ENCODE measurements around the gene LCE2A.
"Not testable (repeated sequence)": the region's sequence is repeated elsewhere in the genome, so short reads cannot be mapped to it uniquely, and the experiment has no call there.

The LCE2A gene, protein sequence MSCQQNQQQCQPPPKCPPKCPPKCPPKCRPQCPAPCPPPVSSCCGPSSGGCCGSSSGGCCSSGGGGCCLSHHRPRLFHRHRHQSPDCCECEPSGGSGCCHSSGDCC

DNA sequence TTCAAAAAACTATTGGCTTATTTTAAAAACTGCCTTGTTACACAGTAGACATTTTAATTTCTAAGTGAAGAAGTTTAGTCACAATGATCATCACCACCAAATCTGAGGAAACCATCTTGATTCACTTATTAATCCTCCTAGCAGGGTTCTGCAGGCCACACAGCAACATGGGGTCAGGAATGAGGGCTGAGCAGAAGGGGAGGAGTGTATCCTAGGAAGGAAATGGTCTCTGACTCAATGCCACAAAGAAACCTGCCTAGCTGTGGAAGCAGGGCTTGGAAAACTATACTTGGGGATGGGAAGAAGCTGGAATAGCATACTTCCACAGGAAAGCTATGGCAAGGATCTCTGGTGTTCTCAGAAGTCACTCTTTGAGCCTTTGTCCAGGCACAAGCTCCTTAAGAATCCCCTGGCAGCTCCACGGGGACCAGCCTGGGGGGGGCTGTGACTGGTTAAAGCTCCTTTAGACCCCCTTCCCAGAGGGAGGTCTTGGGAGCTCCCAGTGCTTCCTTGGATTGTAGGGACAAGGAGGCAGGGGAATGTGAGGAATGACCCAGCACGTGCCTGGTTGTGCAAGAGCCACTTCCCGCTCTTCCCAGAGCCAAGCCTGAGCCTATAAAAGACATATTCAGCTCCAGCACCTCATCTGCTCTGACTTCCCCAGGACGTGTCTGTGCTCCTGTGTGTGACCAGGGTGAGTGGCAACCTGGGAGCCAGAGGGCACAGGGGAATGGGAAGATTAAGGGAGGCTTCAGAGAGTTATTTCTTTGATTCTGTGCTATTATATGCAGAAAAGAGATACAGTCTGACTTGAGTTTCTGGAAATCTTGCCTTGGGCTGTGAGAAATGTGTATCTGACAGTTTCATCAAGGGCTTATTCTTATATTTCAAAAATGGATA, at the start of gene LCE2A:
Gene LCE2A (plus strand): TSS at position 645 of the 900 bp plus-strand sequence. CDS start 557 bp downstream, outside the sequence.
- H2AFZ ChIP-seq (ENCODE audit: low read depth, low read length), result no peak within 1 kb of the TSS
- no peaks in the 10 kb centered on the region for H3K9me3 ChIP-seq (ENCODE audit: low read length)
- H3K27me3 ChIP-seq (ENCODE audit: insufficient read depth, low read length), result no peaks in the 10 kb centered on the region
- H3K4me3 ChIP-seq (ENCODE audit: low read length), result no peak within 1 kb of the TSS
- H3K4me1 ChIP-seq (ENCODE audit: insufficient read depth, low read length), result no peaks in the 10 kb centered on the region
- H3K36me3 ChIP-seq (ENCODE audit: insufficient read depth, low read length), result no peaks in the 10 kb centered on the region

DNA sequence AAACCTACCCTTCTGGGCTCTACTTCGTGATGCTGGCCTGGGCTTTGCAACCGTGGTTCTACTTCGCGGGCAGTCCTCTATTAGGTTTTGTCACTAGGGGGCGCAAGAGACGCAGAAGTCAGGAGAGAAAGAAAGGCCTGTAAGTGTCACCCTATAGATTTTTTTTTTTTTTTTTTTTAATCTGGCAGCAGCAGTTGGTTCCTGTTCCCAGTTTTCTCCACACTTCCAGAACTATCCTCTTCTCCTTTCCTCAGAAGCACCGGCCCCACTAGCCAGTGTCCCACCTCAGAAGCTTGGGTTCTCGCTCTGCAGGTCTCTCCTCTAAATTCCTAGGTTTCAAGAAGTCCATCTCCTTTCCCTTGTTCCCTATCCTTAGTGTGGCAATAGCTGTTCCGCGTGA, 44.0 kb upstream of the LCE2A start:
- Histone ChIP-seq H3K4me1 (ENCODE audit: insufficient read depth, low read length) (no peaks in the 10 kb centered on the region), H3K4me3 (ENCODE audit: low read length) (no peak overlapping the region), H3K36me3 (ENCODE audit: insufficient read depth, low read length) (no peaks in the 10 kb centered on the region), H2AFZ (ENCODE audit: low read depth, low read length) (no peak overlapping the region), H3K27me3 (ENCODE audit: insufficient read depth, low read length) (no peaks in the 10 kb centered on the region), H3K9me3 (ENCODE audit: low read length) (no peaks in the 10 kb centered on the region)

DNA sequence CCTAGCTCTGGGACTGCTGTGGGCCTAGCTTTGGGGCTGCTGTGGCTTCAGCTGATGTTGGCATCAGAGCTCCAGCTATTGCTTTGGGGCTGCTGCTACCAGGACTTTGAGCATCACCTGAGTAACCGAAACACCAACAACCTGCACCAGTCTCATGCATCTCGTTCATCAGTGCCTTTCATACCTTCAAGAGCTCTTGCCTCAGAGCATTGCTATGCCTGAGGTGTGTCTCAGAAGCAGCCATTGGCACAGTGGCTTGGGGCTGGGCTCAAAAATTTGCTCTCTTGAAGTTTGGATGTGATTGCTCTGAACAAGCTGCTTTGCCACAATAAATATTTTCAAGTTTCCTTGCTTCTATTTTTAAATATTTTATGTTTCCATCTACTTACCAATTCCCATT, 41.7 kb upstream of the LCE2A start:
- Histone ChIP-seq H3K36me3 (ENCODE audit: insufficient read depth, low read length) (no peaks in the 10 kb centered on the region), H3K9me3 (ENCODE audit: low read length) (no peaks in the 10 kb centered on the region), H3K27me3 (ENCODE audit: insufficient read depth, low read length) (peaks cover 2% of the 10 kb centered on the region), H2AFZ (ENCODE audit: low read depth, low read length) (no peak overlapping the region), H3K4me1 (ENCODE audit: insufficient read depth, low read length) (no peaks in the 10 kb centered on the region), H3K4me3 (ENCODE audit: low read length) (no peak overlapping the region)

DNA sequence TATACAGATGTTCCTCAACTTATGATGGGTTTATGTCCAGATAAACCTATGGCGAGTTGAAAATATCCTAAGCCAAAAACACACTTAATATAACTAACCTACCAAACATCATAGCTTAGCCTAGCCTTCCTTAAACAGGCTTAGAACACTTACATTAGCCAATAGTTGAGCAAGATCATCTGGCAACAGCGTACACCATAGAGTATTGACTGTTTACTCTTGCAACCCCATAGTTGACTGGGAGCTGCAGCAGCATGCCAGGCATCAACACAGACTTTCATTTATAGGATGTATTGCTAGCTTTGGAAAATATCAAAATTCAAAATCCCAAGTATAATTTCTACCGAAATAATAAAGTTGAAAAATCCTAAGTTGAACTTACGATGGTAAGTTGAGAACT, 40.5 kb upstream of the LCE2A start:
- H3K27me3 ChIP-seq (ENCODE audit: insufficient read depth, low read length), result peaks cover 2% of the 10 kb centered on the region
- H2AFZ ChIP-seq (ENCODE audit: low read depth, low read length), result no peak overlapping the region
- no peaks in the 10 kb centered on the region for H3K4me1 ChIP-seq (ENCODE audit: insufficient read depth, low read length)
- H3K36me3 ChIP-seq (ENCODE audit: insufficient read depth, low read length), result no peaks in the 10 kb centered on the region
- H3K9me3 ChIP-seq (ENCODE audit: low read length), result no peaks in the 10 kb centered on the region
- H3K4me3 ChIP-seq (ENCODE audit: low read length), result no peak overlapping the region

DNA sequence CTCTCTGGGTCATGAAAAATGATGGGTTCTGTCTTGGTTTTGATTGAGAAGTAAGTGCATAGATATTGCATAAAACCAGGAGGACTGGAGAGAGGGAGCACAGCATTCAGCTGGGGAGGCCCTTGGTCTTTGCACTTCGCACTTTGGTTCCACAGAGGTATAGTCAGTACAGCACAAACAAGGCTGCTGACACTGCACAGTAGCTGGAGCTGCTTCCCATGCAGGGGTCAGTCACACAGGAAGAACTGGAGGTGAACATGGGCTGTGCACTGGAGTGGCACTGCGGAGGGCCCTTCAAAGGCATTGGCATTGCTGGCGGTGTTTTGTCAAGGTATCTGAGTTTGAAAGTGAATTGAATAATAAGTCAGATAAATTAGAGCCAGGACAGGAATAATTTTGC, 39.5 kb upstream of the LCE2A start:
- no peak overlapping the region for H2AFZ ChIP-seq (ENCODE audit: low read depth, low read length)
- no peak overlapping the region for H3K4me3 ChIP-seq (ENCODE audit: low read length)
- H3K4me1 ChIP-seq (ENCODE audit: insufficient read depth, low read length), result no peaks in the 10 kb centered on the region
- no peaks in the 10 kb centered on the region for H3K9me3 ChIP-seq (ENCODE audit: low read length)
- H3K27me3 ChIP-seq (ENCODE audit: insufficient read depth, low read length), result peaks cover 2% of the 10 kb centered on the region
- H3K36me3 ChIP-seq (ENCODE audit: insufficient read depth, low read length), result no peaks in the 10 kb centered on the region

DNA sequence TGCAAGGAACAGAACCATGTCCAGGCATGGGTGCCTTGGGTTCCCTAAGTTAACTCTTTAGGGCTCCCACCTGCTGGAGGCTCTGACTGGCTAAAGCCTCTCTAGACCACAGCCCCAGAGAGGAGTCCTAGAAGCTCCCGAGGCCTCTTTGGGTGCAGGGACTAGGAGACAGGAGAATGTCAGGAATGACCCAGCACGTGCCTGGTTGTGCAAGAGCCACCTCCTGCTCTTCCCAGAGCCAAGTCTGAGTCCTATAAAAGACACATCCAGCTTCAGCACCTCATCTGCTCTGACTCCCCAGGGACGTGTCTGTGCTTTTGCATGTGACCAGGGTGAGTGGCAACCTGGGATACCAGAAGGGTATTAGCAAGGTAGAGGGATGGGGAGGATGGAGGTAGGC, 35.0 kb upstream of the LCE2A start, which contains the start of gene LCE2D:
Gene LCE2D (plus strand): TSS at position 283 of the 400 bp plus-strand sequence. CDS start 726 bp downstream, outside the sequence.
- no peak within 1 kb of the TSS for H3K4me3 ChIP-seq (ENCODE audit: low read length)
- H3K36me3 ChIP-seq (ENCODE audit: insufficient read depth, low read length), result no peaks in the 10 kb centered on the region
- no peaks in the 10 kb centered on the region for H3K9me3 ChIP-seq (ENCODE audit: low read length)
- H3K4me1 ChIP-seq (ENCODE audit: insufficient read depth, low read length), result no peaks in the 10 kb centered on the region
- H2AFZ ChIP-seq (ENCODE audit: low read depth, low read length), result no peak within 1 kb of the TSS
- peaks cover 2% of the 10 kb centered on the region for H3K27me3 ChIP-seq (ENCODE audit: insufficient read depth, low read length)

DNA sequence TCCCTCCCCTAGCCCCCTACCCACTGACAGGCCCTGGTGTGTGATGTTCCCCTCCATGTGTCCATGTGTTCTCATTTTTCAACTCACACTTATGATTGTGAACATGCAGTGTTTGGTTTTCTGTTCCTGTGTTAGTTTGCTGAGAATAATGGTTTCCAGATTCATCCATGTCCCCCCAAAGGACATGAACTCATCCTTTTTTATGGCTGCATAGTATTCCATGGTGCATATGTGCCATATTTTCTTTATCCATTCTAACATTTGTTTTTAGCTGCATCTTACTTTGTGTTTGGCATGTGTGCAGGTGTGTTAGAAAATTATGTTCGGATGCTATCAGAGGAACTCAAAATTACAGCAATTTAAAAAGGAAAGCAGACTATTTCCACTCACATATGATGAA, 32.0 kb upstream of the LCE2A start:
- not testable (repeated sequence) for H3K4me1 ChIP-seq (ENCODE audit: insufficient read depth, low read length); H3K27me3 ChIP-seq (ENCODE audit: insufficient read depth, low read length); H2AFZ ChIP-seq (ENCODE audit: low read depth, low read length); H3K4me3 ChIP-seq (ENCODE audit: low read length); H3K9me3 ChIP-seq (ENCODE audit: low read length); H3K36me3 ChIP-seq (ENCODE audit: insufficient read depth, low read length)

DNA sequence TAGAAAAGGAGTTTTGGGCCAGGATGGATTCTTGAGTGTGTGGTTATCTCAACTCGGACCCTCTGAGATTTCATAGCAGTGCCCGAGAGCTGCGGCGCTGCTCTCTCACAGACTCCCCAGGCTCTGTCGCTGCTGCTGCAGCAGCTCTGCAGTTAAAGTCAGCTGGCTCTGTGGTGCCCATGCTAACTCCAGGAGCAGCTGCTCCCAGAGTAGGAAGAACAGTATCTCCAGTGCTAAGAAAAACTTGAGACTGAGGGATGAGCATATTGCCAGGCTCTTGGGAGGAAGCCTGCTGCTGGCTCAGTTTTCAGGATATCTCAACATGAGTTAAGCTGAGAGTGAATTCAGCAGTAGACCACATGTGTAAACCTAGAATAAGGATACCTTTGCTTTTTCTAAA, 30.5 kb upstream of the LCE2A start:
- H3K9me3 ChIP-seq (ENCODE audit: low read length), result no peaks in the 10 kb centered on the region

DNA sequence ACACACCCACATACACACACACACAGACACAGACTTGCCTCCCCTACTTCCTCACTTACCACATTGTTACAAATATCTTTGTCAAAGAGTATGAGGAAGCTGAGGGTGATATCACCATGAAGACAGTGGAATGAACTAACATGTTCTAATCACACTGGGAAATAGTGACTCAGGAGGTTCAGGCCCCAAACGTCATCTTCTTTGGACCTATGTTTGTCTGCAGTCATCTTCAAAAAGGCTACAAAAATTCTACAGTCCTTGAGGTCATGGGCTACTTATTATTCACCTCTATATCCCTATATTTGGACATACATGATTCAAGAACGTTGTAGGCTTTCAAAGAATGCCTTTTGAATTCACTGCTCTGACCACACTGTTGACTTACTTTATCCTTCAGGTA, 25.1 kb upstream of the LCE2A start:
- Histone ChIP-seq H3K9me3 (ENCODE audit: low read length) (no peaks in the 10 kb centered on the region), H3K4me1 (ENCODE audit: insufficient read depth, low read length) (no peaks in the 10 kb centered on the region), H3K36me3 (ENCODE audit: insufficient read depth, low read length) (no peaks in the 10 kb centered on the region), H3K4me3 (ENCODE audit: low read length) (no peak overlapping the region), H3K27me3 (ENCODE audit: insufficient read depth, low read length) (peaks cover 8% of the 10 kb centered on the region), H2AFZ (ENCODE audit: low read depth, low read length) (no peak overlapping the region)

More for the DNA sequence above, 30.5 kb upstream of the LCE2A start:
- Histone ChIP-seq H3K4me1 (ENCODE audit: insufficient read depth, low read length) (no peaks in the 10 kb centered on the region), H3K4me3 (ENCODE audit: low read length) (no peak overlapping the region), H2AFZ (ENCODE audit: low read depth, low read length) (no peak overlapping the region), H3K27me3 (ENCODE audit: insufficient read depth, low read length) (no peaks in the 10 kb centered on the region), H3K36me3 (ENCODE audit: insufficient read depth, low read length) (no peaks in the 10 kb centered on the region)

DNA sequence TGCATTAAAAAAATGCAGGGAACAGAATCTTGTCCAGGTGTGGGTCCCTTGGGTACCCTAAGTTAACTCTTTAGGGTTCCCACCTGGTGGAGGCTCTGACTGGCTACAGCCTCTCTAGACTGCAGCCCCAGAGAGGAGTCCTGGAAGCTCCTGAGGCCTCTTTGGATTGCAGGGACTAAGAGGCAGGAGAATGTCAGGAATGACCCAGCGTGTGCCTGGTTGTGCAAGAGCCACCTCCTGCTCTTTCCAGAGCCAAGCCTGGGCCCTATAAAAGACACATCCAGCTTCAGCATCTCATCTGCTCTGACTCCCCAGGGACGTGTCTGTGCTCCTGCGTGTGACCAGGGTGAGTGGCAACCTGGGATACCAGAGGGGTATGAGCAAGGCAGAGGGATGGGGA, 23.2 kb upstream of the LCE2A start, which contains the start of gene LCE2C:
Gene LCE2C (plus strand): TSS at position 297 of the 400 bp plus-strand sequence. CDS start 737 bp downstream, outside the sequence.
- not testable (repeated sequence) for H3K36me3 ChIP-seq (ENCODE audit: insufficient read depth, low read length); H3K4me1 ChIP-seq (ENCODE audit: insufficient read depth, low read length); H2AFZ ChIP-seq (ENCODE audit: low read depth, low read length); H3K9me3 ChIP-seq (ENCODE audit: low read length); H3K4me3 ChIP-seq (ENCODE audit: low read length)
- peaks cover 10% of the 10 kb centered on the region for H3K27me3 ChIP-seq (ENCODE audit: insufficient read depth, low read length)

DNA sequence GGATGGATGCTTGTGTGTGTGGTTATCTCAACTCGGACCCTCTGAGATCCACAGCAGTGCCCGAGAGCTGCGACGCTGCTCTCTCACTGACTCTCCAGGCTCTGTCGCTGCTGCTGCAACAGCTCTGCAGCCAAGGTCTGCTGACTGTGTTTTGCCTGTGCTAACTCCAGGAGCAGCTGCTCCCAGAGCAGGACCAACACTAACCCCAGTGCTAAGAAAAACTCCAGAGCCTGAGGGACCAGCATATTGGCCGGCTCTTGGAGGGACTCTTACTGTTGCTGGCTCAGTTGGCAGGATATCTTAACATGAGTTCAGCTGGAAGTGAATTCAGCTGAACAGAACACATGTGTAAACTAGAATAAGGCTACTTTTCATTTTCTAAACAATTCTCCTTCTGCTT, 18.7 kb upstream of the LCE2A start:
- Histone ChIP-seq H3K27me3 (ENCODE audit: insufficient read depth, low read length) (peaks cover 10% of the 10 kb centered on the region), H3K4me1 (ENCODE audit: insufficient read depth, low read length) (no peaks in the 10 kb centered on the region), H3K9me3 (ENCODE audit: low read length) (no peaks in the 10 kb centered on the region), H3K4me3 (ENCODE audit: low read length) (no peak overlapping the region), H3K36me3 (ENCODE audit: insufficient read depth, low read length) (no peaks in the 10 kb centered on the region), H2AFZ (ENCODE audit: low read depth, low read length) (no peak overlapping the region)

DNA sequence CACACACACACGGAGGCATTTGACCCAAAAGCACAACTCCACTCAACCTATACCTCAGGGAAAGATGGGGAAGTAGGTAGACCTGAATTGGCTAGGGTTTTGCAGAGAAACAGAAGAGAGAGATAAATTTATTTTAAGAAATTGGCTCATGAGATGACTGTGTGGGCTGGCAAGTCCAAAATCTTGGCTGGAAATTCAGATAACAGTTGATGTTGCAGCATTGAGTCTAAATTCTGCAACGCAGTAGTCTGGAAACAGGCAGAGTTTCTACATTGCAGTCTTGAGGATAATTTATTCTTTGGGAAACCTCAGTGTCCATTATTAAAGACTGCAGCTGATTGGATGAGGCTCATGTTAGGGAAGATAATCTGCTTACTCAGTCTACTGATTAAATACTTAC, 16.5 kb upstream of the LCE2A start:
- Histone ChIP-seq H3K27me3 (ENCODE audit: insufficient read depth, low read length) (peaks cover 10% of the 10 kb centered on the region), H3K4me3 (ENCODE audit: low read length) (no peak overlapping the region), H3K9me3 (ENCODE audit: low read length) (no peaks in the 10 kb centered on the region), H3K4me1 (ENCODE audit: insufficient read depth, low read length) (no peaks in the 10 kb centered on the region), H2AFZ (ENCODE audit: low read depth, low read length) (no peak overlapping the region), H3K36me3 (ENCODE audit: insufficient read depth, low read length) (no peaks in the 10 kb centered on the region)

DNA sequence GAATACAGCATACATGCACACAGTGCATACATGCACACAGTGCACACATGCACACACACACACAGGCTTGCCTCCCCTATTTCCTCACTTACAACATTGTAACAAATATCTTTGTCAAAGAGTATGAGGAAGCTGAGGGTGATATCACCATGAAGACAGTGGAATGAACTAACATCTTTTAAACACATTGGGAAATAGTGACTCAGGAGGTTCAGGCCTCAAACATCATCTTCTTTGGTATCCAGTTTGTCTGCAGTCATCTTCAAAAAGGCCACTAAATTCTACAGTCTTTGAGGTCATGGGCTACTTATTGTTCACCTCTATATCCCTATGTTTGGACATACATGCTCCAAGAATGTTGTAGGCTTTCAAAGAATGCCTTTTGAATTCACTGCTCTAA, 14.3 kb upstream of the LCE2A start:
- H2AFZ ChIP-seq (ENCODE audit: low read depth, low read length), result no peak overlapping the region
- H3K9me3 ChIP-seq (ENCODE audit: low read length), result no peaks in the 10 kb centered on the region
- H3K4me1 ChIP-seq (ENCODE audit: insufficient read depth, low read length), result no peaks in the 10 kb centered on the region
- peaks cover 2% of the 10 kb centered on the region for H3K27me3 ChIP-seq (ENCODE audit: insufficient read depth, low read length)
- H3K36me3 ChIP-seq (ENCODE audit: insufficient read depth, low read length), result no peaks in the 10 kb centered on the region
- no peak overlapping the region for H3K4me3 ChIP-seq (ENCODE audit: low read length)

Data from neuron (in vitro differentiated cells).